ENCODE data around the gene PLEKHA6.
A peak's percentile ranks its signal among the peaks of the same experiment; 100 is the strongest.

The PLEKHA6 gene

DNA sequence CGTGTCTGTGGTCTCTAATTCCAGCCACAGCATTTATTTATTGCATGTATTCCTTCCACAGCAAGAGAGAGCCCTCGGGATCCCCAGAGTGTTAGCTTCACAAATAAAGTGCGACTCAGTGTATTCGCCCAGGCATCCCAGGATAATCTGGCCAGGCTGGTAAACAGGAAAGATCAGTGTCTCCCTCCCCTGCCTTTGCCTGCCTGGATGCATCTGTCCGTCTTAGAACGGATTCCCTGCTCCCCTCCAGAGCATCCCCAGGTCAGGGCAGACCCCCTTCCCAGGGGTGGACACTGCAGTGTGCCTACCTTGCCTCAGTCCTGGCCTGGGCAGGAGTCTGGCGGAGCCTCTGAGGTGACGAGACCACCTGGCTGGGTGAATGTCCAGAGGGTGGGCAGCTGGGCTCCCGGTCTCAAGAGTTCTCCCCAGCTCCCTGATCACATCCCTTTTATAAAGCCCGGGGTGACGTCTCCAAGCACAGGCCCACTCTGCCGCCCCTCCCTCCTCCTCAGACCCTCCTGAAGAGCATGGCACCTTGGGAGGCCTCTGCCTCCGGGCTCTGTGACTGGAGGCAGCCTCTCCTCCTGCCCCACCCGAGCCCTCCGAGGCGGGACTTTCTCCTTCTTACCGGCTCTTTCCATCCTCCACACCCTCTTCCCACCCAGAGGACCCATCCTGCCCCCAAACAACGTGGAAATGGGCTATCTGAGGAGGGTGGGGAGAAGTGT is 163.5 kb downstream of the PLEKHA6 start, which contains the start of gene KISS1:
TSS of gene KISS1 (minus strand) at position 424 of the 728 bp plus-strand sequence. CDS start 3,615 bp downstream, outside the sequence.
- no peaks in the 10 kb centered on the region for H3K9me3 Mint-ChIP-seq
- ATAC-seq (ENCODE audit: low read depth) (no peak), DNase-seq (ENCODE audit: low spot score in 2 of 2) (no peak)
- peaks cover 22% of the 10 kb centered on the region for H3K27me3 Mint-ChIP-seq
- H3K4me3 Mint-ChIP-seq: no peak within 1 kb of the TSS
- no peak within 1 kb of the TSS for H3K27ac Mint-ChIP-seq
- no peaks in the 10 kb centered on the region for H3K36me3 Mint-ChIP-seq
- H3K4me1 Mint-ChIP-seq: peaks cover 5% of the 10 kb centered on the region

- ATAC-seq (ENCODE audit: low read depth) (no peak), DNase-seq (ENCODE audit: low spot score in 2 of 2) (no peak)
- H3K9me3 Mint-ChIP-seq: no peaks in the 10 kb centered on the region
- H3K4me3 Mint-ChIP-seq: no peak overlapping the region
- H3K27me3 Mint-ChIP-seq: peaks cover 16% of the 10 kb centered on the region
- no peak overlapping the region for H3K27ac Mint-ChIP-seq
- peaks cover 5% of the 10 kb centered on the region for H3K4me1 Mint-ChIP-seq
- H3K36me3 Mint-ChIP-seq: no peaks in the 10 kb centered on the region
These were observed 165.0 kb downstream of the PLEKHA6 start for GRCh38 chr1:204194771-204195170.

- Mint-ChIP-seq H3K9me3 (no peaks in the 10 kb centered on the region), H3K4me3 (no peak overlapping the region), H3K4me1 (peaks cover 5% of the 10 kb centered on the region), H3K36me3 (no peaks in the 10 kb centered on the region), H3K27ac (no peak overlapping the region), H3K27me3 (peaks cover 21% of the 10 kb centered on the region)
- DNase-seq (ENCODE audit: low spot score in 2 of 2): no peak
- no peak for ATAC-seq (ENCODE audit: low read depth)
These were observed 165.6 kb downstream of the PLEKHA6 start for GRCh38 chr1:204194080-204194479.

DNA sequence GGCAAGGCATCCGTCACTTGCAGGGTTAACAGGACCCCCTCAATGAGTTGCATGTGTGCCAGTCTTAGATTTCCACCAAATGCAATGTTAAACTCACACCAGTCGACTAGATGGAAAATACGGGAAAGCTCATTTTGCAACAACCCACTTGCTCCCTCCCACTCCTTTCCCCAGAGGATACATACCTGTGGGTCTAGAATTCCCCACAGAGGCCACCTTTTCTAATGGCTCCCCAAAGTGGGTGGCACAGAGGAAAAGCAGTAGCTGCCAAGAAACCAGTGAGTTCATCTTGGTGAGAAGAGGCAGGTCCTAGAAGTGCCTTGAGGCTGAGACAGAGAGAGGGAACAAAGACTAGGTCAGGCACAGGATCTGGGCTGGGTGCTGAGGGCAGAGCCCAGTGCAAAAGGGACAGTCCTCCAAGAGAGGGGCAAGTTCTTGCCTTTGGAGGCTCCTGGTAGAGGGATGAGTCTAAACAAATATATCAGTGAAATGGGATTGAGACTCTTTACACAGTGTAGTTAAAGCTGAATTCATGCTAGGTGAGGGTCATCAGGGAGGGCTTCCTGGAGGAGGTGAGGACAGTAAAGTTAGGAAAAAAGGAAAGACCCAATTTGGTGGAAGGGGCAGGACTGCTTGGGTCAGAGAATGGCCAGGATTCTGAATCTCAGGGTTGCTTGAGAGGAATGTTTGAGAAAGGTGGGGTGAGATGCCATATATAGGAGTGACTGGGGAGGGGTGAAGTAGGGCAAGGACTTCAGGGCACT is 167.0 kb downstream of the PLEKHA6 start:
- H3K27me3 Mint-ChIP-seq: peaks cover 30% of the 10 kb centered on the region
- H3K36me3 Mint-ChIP-seq: no peaks in the 10 kb centered on the region
- no peak overlapping the region for H3K27ac Mint-ChIP-seq
- H3K4me1 Mint-ChIP-seq: peaks cover 5% of the 10 kb centered on the region
- H3K4me3 Mint-ChIP-seq: no peak overlapping the region
- ATAC-seq (ENCODE audit: low read depth): no peak
- DNase-seq (ENCODE audit: low spot score in 2 of 2): no peak
- no peaks in the 10 kb centered on the region for H3K9me3 Mint-ChIP-seq

GRCh38 chr1:204192046-204192445 is 167.7 kb downstream of the PLEKHA6 start:
- Mint-ChIP-seq H3K27ac (no peak overlapping the region), H3K9me3 (no peaks in the 10 kb centered on the region), H3K4me1 (peaks cover 5% of the 10 kb centered on the region), H3K4me3 (no peak overlapping the region), H3K27me3 (peaks cover 35% of the 10 kb centered on the region), H3K36me3 (no peaks in the 10 kb centered on the region)
- ATAC-seq (ENCODE audit: low read depth) (no peak), DNase-seq (ENCODE audit: low spot score in 2 of 2) (no peak)

- ATAC-seq (ENCODE audit: low read depth): no peak
- no peak overlapping the region for H3K4me3 Mint-ChIP-seq
- DNase-seq (ENCODE audit: low spot score in 2 of 2): no peak
- no peaks in the 10 kb centered on the region for H3K36me3 Mint-ChIP-seq
- H3K27ac Mint-ChIP-seq: no peak overlapping the region
- peaks cover 5% of the 10 kb centered on the region for H3K4me1 Mint-ChIP-seq
- peaks cover 38% of the 10 kb centered on the region for H3K27me3 Mint-ChIP-seq
- no peaks in the 10 kb centered on the region for H3K9me3 Mint-ChIP-seq
These were observed 168.3 kb downstream of the PLEKHA6 start for GRCh38 chr1:204191456-204191855.

- Mint-ChIP-seq H3K27ac (no peak overlapping the region), H3K36me3 (no peaks in the 10 kb centered on the region), H3K4me1 (peaks cover 5% of the 10 kb centered on the region), H3K27me3 (peaks cover 38% of the 10 kb centered on the region), H3K9me3 (no peaks in the 10 kb centered on the region), H3K4me3 (no peak overlapping the region)
- peak in 1 of 2 donors; percentile 19 for DNase-seq (ENCODE audit: low spot score in 2 of 2)
- ATAC-seq (ENCODE audit: low read depth): peak; percentile 22
These were observed 169.2 kb downstream of the PLEKHA6 start for GRCh38 chr1:204190212-204191211.

DNA sequence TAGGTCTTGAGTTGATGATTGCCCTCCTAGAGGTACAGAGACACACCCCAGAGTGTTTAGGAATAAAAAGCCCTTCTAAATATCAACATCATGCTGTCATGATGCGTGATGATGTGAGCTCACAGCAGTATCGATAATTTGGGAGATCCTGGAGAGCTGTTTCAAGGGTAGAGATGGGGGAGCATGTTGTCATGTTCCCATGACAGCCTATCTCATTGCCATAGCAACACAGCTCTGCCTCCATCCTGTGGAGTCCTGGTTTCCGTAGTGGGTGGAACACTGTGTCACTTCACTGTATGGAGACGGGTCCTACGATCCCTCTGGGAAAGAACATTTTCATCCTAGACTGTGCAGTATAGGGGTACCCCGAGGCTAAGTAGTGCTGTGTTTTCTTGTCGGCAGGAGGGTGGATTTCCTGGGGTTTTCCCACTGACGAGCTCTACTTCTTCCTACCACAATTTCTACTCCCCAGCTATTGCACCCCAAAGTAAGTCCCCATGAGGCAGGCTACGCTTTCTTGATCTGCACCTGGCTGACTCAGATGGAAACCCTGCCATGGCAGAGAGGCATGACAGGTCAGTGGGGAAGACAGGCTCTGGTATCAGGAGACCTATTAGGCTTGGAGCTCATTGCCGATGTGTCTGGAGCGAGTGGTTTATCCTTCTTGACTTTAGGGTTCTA is 170.6 kb downstream of the PLEKHA6 start:
- ATAC-seq (ENCODE audit: low read depth) (peak; percentile 72), DNase-seq (ENCODE audit: low spot score in 2 of 2) (no peak)
- Mint-ChIP-seq H3K4me1 (no peaks in the 10 kb centered on the region), H3K36me3 (no peaks in the 10 kb centered on the region), H3K27ac (peak overlapping the region; percentile 25), H3K9me3 (no peaks in the 10 kb centered on the region), H3K4me3 (no peak overlapping the region), H3K27me3 (peaks cover 33% of the 10 kb centered on the region)

DNA sequence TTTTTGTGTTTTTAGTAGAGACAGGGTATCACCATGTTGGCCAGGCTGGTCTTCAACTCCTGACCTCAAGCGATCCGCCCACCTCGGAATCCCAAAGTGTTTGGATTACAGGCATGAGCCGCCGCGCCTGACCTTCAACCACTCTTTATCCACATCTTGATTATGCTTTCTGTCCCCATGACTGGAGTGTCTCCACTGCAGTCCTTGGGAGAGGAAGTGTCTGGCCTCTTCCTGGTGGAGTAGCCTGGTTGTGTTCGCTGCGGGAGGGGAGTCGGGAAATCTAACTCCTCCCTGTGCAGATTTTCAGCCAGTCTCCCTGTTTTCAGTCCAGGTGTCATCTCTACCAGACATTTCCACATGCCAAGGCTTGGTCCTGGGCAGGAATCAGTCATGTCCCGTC is 173.1 kb downstream of the PLEKHA6 start:
- H3K27me3 Mint-ChIP-seq: peaks cover 27% of the 10 kb centered on the region
- H3K36me3 Mint-ChIP-seq: no peaks in the 10 kb centered on the region
- no peaks in the 10 kb centered on the region for H3K4me1 Mint-ChIP-seq
- H3K27ac Mint-ChIP-seq: no peak overlapping the region
- DNase-seq (ENCODE audit: low spot score in 2 of 2) (no peak), ATAC-seq (ENCODE audit: low read depth) (no peak)
- H3K4me3 Mint-ChIP-seq: no peak overlapping the region
- H3K9me3 Mint-ChIP-seq: no peaks in the 10 kb centered on the region

DNA sequence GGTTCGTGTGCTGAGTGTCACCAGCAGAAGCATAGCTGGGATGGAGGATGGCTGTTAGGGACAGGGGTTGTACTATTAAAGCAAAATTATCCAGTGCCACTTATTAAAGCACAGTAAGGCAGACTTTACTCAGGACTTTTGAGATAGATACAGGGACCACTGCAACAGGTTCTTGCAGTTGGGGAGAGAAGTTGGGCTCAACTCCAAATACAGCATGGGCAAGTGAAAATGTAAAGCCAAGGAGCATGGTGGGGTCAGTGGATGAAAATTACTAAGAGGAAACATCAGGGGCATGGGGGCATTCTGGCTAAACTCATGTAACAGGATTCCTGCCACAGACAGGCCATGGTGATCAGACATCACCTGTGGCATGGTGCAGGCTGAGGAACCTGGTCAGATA is 178.6 kb downstream of the PLEKHA6 start:
- no peak overlapping the region for H3K27ac Mint-ChIP-seq
- no peaks in the 10 kb centered on the region for H3K9me3 Mint-ChIP-seq

DNA sequence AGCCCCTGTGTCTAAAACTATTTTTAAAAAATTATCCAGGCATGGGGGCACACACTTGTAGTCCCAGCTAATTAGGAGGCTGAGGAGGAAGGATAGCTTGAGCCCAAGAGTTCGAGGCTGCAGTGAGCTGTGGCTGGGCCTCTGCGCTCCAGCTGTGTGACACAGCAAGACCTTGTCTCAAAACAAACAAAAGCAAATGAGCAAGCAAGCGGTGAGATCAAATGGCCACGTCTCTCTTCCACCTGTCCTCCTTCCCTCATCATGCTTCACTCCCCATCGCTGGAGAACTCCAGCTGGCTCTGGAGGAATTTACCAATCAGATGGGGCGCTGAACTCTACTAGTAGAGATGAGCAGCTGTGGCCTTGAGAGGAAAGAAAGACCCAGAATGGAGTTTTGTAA is 179.6 kb downstream of the PLEKHA6 start:
- no peaks in the 10 kb centered on the region for H3K36me3 Mint-ChIP-seq
- H3K4me1 Mint-ChIP-seq: no peaks in the 10 kb centered on the region
- no peak overlapping the region for H3K4me3 Mint-ChIP-seq
- DNase-seq (ENCODE audit: low spot score in 2 of 2) (no peak), ATAC-seq (ENCODE audit: low read depth) (no peak)
- no peak overlapping the region for H3K27ac Mint-ChIP-seq
- no peaks in the 10 kb centered on the region for H3K9me3 Mint-ChIP-seq
- H3K27me3 Mint-ChIP-seq: no peaks in the 10 kb centered on the region

More for the DNA sequence above, 178.6 kb downstream of the PLEKHA6 start:
- no peak for ATAC-seq (ENCODE audit: low read depth)
- Mint-ChIP-seq H3K4me1 (no peaks in the 10 kb centered on the region), H3K27me3 (no peaks in the 10 kb centered on the region), H3K36me3 (no peaks in the 10 kb centered on the region), H3K4me3 (no peak overlapping the region)
- no peak for DNase-seq (ENCODE audit: low spot score in 2 of 2)

- H3K4me1 Mint-ChIP-seq: no peaks in the 10 kb centered on the region
- peaks cover under 1% of the 10 kb centered on the region for H3K36me3 Mint-ChIP-seq
- ATAC-seq (ENCODE audit: low read depth) (no peak), DNase-seq (ENCODE audit: low spot score in 2 of 2) (no peak)
- no peak overlapping the region for H3K27ac Mint-ChIP-seq
- peaks cover under 1% of the 10 kb centered on the region for H3K9me3 Mint-ChIP-seq
- peaks cover 4% of the 10 kb centered on the region for H3K27me3 Mint-ChIP-seq
- no peak overlapping the region for H3K4me3 Mint-ChIP-seq
These were observed 181.0 kb downstream of the PLEKHA6 start for GRCh38 chr1:204178487-204179281.

- ATAC-seq (ENCODE audit: low read depth): no peak
- Mint-ChIP-seq H3K4me1 (no peaks in the 10 kb centered on the region), H3K9me3 (peaks cover 4% of the 10 kb centered on the region), H3K4me3 (no peak overlapping the region), H3K27ac (no peak overlapping the region), H3K36me3 (peaks cover 2% of the 10 kb centered on the region), H3K27me3 (peaks cover 7% of the 10 kb centered on the region)
- DNase-seq (ENCODE audit: low spot score in 2 of 2): no peak
These were observed 182.6 kb downstream of the PLEKHA6 start for GRCh38 chr1:204177133-204177532.

Data from memory B cell (primary cell).